LHCN-M2 (cell line): Measurements from ENCODE around the gene HNRNPDL. TPM values are rescaled to one million over a fixed set of nuclear protein-coding genes. Genes with fewer than 3 reads are reported as not detected.
"Not testable (repeated sequence)": the region's sequence is repeated elsewhere in the genome, so short reads cannot be mapped to it uniquely, and the experiment has no call there.

Source experiments
- DNase-seq: peaks from one replicate; pipeline ENCODE4 v3.0.0-alpha.2; 2012; ENCODE audit warnings: low read depth
- total RNA-seq: library from RNA; depleted of rRNA; stranded (reverse); fragments of >200 nt; gene quantifications from 2 replicates; pipeline ENCODE4 v1.2.3, GENCODE V29; 2014; rRNA removed

HNRNPDL gene
- total RNA-seq, 1 experiment from 2014 or later = 249 TPM

GRCh38 chr4:82388405-82388804, 41.9 kb downstream of the HNRNPDL start:
- DNase-seq = no peak

- DNase-seq = not testable (repeated sequence)
Measured at GRCh38 chr4:82386312-82386711, 44.0 kb downstream of the HNRNPDL start.

GRCh38 chr4:82382751-82383150, 47.5 kb downstream of the HNRNPDL start:
- DNase-seq = no peak

- DNase-seq = no peak
Measured at GRCh38 chr4:82381661-82382296, 48.5 kb downstream of the HNRNPDL start.

GRCh38 chr4:82381235-82381634, 49.0 kb downstream of the HNRNPDL start:
- DNase-seq = no peak

GRCh38 chr4:82380831-82381230, 49.4 kb downstream of the HNRNPDL start:
- DNase-seq = no peak

- DNase-seq = no peak
Measured at GRCh38 chr4:82380344-82380743, 49.9 kb downstream of the HNRNPDL start.

- DNase-seq = no peak
Measured at GRCh38 chr4:82376109-82376508, 54.2 kb downstream of the HNRNPDL start.

GRCh38 chr4:82373816-82374625, 56.2 kb downstream of the HNRNPDL start, which contains the start of gene HNRNPD:
HNRNPD (minus strand) TSS chr4:82373991; CDS start chr4:82373678, 313 bp downstream.
- peak; percentile 100 for DNase-seq

GRCh38 chr4:82373486-82373815, 56.8 kb downstream of the HNRNPDL start:
- DNase-seq = no peak

Other genes with a start within 250 kb of the HNRNPDL start
- 36.2 and 48.9 TPM in 2 replicates for gene HNRNPD, start 56.5 kb downstream of the HNRNPDL start, total RNA-seq
- 55.3 and 59.4 TPM in 2 replicates for gene ENOPH1, start 128 bp upstream of the HNRNPDL start, total RNA-seq
- gene TMEM150C, start 131.5 kb upstream of the HNRNPDL start, total RNA-seq = 0.26 TPM in 1 of 2 replicates, not detected in the other